ENCODE results near the gene MBD5.

Gene MBD5

DNA sequence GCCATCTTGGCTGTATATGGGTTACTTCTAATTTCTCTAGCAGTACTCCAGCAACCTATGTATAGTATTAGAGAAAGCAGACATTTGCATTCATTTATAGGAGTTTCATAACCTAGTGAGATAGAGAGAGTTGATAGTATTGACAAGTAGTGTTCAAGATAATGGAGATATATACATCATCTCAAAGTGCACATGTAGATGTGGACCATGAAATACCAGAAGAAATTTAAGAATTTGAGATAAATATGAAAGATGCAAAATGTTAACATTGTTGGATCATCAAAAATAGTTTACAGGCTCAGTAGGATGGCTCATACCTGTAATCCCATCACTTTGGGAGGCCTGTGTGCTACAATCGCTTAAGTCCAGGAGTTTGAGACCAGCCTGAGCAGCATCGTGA lies 243.0 kb downstream of the MBD5 start:
- no peak overlapping the region for H3K4me3 ChIP-seq
- no peak overlapping the region for H3K27ac ChIP-seq

DNA sequence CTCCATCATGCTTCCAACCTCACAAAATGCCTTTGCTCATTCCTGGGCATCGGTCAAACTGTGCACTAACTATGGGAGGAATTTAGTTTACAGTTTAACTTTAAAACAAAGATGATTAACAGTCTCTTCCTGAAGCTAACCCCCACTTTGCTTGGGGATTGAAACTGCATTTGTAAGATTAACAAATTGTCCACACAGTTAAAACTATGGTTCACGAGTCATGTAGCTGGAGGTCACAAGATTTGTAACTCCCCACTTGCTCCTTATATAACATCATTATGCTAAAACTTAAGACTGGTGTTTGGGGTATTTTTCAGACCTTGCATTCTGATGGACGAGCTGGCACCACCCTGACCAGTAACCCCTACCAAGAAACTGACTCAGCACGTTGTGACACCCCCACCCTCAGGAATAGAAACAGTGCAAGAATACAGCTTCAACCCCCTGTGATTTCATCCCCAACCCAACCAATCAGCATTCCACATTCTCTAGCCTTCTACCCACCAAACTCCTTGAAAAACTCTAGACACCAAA lies 252.3 kb downstream of the MBD5 start:
- Histone ChIP-seq H3K4me3 (no peak overlapping the region), H3K27ac (no peak overlapping the region)

GRCh38 chr2:148279216-148279615 lies 258.3 kb downstream of the MBD5 start:
- no peak overlapping the region for H3K4me3 ChIP-seq
- no peak overlapping the region for H3K27ac ChIP-seq

DNA sequence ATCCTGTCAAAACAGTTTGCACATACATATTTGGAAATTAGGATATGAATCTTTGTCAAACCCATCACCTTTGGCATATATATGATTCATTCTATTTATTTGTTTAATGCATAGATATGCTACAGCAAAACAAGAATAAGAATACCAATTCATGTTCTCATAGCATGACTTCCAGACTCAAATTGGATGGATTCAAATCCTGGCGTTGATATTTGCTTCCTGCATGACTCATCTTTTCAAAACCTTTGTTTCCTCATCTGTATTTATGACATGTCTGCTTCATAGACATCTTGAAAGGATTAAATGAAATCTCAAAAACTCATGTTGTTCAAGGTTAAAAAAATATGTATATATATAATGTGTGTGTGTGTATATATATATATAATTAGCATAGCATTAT lies 261.3 kb downstream of the MBD5 start:
- Histone ChIP-seq H3K4me3 (no peak overlapping the region), H3K27ac (no peak overlapping the region)

GRCh38 chr2:148292431-148292830 lies 271.5 kb downstream of the MBD5 start:
- Histone ChIP-seq H3K27ac (no peak overlapping the region), H3K4me3 (no peak overlapping the region)

DNA sequence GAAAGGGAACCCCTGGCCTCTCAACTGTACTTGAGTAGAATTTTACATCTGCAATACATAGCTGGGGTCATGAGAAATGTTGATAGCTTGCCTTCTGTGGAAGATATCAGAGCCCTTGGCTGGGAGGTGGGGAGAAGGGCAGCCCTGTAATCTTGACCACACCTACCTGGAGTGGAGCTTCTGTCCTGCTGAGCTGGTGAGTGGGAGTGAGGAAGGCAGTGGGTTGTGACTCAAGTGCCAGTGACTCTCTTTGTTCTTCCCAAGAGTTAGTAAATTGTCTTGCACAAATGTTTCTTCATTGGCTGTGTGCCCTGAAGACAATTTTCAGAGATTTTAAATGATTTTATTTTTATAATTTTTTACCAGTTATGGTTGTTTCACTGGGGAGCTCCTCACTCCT lies 277.3 kb downstream of the MBD5 start:
- no peak overlapping the region for H3K4me3 ChIP-seq
- H3K27ac ChIP-seq: no peak overlapping the region

- Histone ChIP-seq H3K27ac (no peak overlapping the region), H3K4me3 (no peak overlapping the region)
Measured at GRCh38 chr2:148299616-148300015, 278.7 kb downstream of the MBD5 start.

- Histone ChIP-seq H3K4me3 (no peak overlapping the region), H3K27ac (no peak overlapping the region)
Measured at GRCh38 chr2:148300544-148300943, 279.7 kb downstream of the MBD5 start.

DNA sequence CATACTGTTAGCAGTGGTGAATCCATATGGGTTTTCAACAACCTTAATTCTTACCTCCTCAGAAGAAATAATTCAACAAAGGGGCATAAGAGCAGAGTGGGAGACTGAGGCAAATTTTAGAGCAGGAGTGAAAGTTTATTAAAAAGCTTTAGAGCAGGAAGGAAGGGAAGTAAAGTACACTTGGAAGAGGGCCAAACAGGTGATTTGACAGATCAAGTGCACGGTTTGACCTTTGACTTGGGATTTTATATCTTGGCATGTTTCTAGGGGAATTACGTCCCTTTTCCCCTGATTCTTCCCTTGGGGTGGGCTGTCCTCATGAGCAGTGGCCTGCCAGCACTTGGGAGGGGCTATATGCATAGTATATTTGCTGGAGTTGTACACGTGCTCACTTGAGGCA lies 280.5 kb downstream of the MBD5 start:
- no peak overlapping the region for H3K27ac ChIP-seq

GRCh38 chr2:148302526-148302925 lies 281.6 kb downstream of the MBD5 start:
- no peak overlapping the region for H3K27ac ChIP-seq
- no peak overlapping the region for H3K4me3 ChIP-seq

More for the DNA sequence above, 280.5 kb downstream of the MBD5 start:
- H3K4me3 ChIP-seq: no peak overlapping the region

DNA sequence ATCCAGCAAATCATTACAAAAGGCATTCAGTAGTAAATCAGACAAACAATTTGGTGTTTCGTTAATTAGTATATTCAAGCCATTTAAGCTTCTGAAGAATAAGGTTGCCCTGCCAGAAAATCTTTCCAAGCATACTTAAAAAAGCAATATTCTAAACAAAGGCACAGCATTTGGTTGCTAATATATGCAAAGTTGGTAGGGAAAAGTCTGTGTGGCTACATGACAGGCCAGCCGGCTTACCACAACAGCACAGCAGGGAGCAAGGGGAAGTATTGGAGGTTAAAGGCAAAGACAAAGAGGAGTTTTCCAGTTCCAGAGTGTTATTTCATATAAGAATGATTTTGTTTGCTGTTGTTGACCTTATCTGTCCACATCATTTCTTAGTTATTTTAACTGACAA lies 282.3 kb downstream of the MBD5 start:
- Histone ChIP-seq H3K27ac (no peak overlapping the region), H3K4me3 (no peak overlapping the region)

GRCh38 chr2:148305476-148305875 lies 284.6 kb downstream of the MBD5 start:
- Histone ChIP-seq H3K27ac (no peak overlapping the region), H3K4me3 (no peak overlapping the region)

DNA sequence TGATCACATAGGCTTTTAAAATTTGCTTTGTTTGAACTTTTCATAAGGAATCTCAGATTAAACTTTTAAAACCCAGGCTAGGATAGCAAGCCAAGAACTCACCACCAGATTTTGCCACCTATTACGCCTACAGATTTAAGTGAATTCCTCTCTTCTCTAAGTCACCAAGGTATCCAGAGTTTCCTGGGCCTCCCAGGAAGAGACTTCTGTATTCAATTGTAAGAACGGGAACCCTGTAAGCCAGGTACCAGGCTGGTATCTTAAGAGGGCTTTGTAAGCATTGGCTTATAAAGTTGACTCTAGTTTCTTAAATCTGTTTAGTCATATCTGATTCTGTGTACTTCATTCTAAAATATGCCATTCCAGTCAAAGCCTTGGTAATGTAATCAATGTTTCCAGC lies 285.1 kb downstream of the MBD5 start:
- Histone ChIP-seq H3K27ac (no peak overlapping the region), H3K4me3 (no peak overlapping the region)

GRCh38 chr2:148317598-148317997 lies 296.7 kb downstream of the MBD5 start:
- Histone ChIP-seq H3K4me3 (no peak overlapping the region), H3K27ac (no peak overlapping the region)

DNA sequence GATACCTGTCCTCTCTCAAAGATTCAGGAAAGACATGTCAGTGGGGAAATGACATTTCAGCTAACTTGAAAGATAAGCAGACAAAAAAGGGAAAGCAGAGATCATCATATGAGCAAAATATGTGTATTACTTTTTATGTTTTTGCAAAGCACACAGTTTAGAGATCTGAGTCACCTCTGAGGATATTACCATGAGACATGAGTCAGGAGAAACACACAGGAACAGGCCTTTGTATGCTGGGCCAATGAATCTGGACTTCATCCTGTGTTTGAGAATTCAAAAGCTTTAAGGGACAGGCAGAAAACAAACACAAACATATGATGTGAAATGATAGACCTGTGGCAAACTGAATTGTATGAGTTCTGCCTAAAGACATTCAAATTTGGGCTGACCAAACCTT lies 317.6 kb downstream of the MBD5 start:
- H3K27ac ChIP-seq: peak overlapping the region in 1 of 21 experiments; percentile 28
- no peak overlapping the region for H3K4me3 ChIP-seq

DNA sequence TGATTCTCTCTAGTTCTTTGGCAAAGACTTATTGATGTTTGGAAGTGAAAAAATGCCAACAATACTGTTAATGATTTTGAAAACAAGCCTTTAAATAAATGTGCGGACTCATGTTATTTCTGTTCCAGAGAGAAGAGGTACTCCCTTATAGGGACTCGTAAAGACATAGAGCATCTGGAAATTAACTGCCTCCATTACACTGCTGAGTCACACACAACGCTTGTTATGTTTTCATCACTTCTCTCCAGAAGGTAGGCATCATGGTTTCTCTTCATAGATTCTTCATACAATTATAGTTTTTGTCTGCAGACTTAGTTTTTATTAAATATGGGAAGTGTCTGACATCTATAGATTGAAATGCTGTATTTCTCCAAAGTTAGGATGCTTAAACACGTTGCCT lies 321.2 kb downstream of the MBD5 start:
- no peak overlapping the region for H3K4me3 ChIP-seq
- no peak overlapping the region for H3K27ac ChIP-seq

GRCh38 chr2:148350199-148350598 lies 329.3 kb downstream of the MBD5 start:
- Histone ChIP-seq H3K4me3 (no peak overlapping the region), H3K27ac (no peak overlapping the region)

GRCh38 chr2:148351437-148352143 lies 330.7 kb downstream of the MBD5 start:
- Histone ChIP-seq H3K4me3 (no peak overlapping the region), H3K27ac (no peak overlapping the region)

- Histone ChIP-seq H3K4me3 (no peak overlapping the region), H3K27ac (no peak overlapping the region)
Measured at GRCh38 chr2:148358375-148358774, 337.5 kb downstream of the MBD5 start.

- H3K27ac ChIP-seq: no peak overlapping the region
- no peak overlapping the region for H3K4me3 ChIP-seq
Measured at GRCh38 chr2:148360662-148361061, 339.8 kb downstream of the MBD5 start.

DNA sequence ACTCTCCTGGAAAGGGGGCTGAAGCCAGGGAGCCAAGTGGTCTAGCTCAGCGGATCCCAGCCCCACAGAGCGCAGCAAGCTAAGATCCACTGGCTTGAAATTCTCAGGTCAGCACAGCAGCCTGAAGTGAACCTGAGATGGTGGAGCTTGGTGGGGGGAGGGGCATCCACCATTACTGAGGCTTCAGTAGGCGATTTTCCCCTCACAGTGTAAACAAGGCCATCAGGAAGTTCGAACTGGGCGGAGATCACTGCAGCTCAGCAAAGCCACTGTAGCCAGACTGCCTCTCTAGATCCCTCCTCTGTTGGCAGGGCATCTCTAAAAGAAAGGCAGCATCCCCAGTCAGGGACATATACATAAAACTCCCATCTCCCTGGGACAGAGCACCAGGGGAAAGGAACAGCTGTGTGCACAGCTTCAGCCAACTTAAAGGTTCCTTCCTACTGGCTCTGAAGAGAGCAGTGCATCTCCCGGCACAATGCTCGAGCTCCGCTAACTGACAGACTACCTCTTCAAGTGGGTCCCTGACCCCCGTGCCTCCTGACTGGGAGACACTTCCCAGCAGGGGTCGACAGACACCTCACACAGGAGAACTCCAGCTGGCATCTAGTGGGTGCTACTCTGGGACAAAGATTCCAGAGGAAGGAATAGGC lies 341.4 kb downstream of the MBD5 start:
- H3K4me3 ChIP-seq: no peak overlapping the region
- H3K27ac ChIP-seq: no peak overlapping the region

- Histone ChIP-seq H3K27ac (no peak overlapping the region), H3K4me3 (no peak overlapping the region)
Measured at GRCh38 chr2:148375214-148375613, 354.3 kb downstream of the MBD5 start.

All from skin epidermis (tissue), 12 donors.